ENCODE measurements around the gene HNRNPM.

The HNRNPM gene

GRCh38 chr19:8482696-8483095 is 37.9 kb downstream of the HNRNPM start:
- Mint-ChIP-seq H3K36me3 (ENCODE audit: low read depth) (peaks cover 83% of the 10 kb centered on the region), H3K27me3 (no peaks in the 10 kb centered on the region), H3K9me3 (no peaks in the 10 kb centered on the region), H3K4me1 (ENCODE audit: low read depth) (peaks cover 75% of the 10 kb centered on the region), H3K27ac (peak overlapping the region; percentile 54), H3K4me3 (no peak overlapping the region)

- Mint-ChIP-seq H3K4me3 (no peak overlapping the region), H3K4me1 (ENCODE audit: low read depth) (peaks cover 75% of the 10 kb centered on the region), H3K27me3 (no peaks in the 10 kb centered on the region), H3K36me3 (ENCODE audit: low read depth) (peaks cover 83% of the 10 kb centered on the region), H3K27ac (peak overlapping the region; percentile 54), H3K9me3 (no peaks in the 10 kb centered on the region)
Measured at GRCh38 chr19:8483165-8483564, 38.4 kb downstream of the HNRNPM start.

GRCh38 chr19:8484331-8484894 is 39.6 kb downstream of the HNRNPM start:
- Mint-ChIP-seq H3K27ac (no peak overlapping the region), H3K36me3 (ENCODE audit: low read depth) (peaks cover 80% of the 10 kb centered on the region), H3K9me3 (no peaks in the 10 kb centered on the region)

GRCh38 chr19:8485561-8486371 is 41.0 kb downstream of the HNRNPM start:
- H3K36me3 Mint-ChIP-seq (ENCODE audit: low read depth) = peaks cover 76% of the 10 kb centered on the region
- no peak overlapping the region for H3K4me3 Mint-ChIP-seq
- H3K27me3 Mint-ChIP-seq = no peaks in the 10 kb centered on the region
- H3K4me1 Mint-ChIP-seq (ENCODE audit: low read depth) = peaks cover 60% of the 10 kb centered on the region
- H3K9me3 Mint-ChIP-seq = no peaks in the 10 kb centered on the region
- H3K27ac Mint-ChIP-seq = peak overlapping the region; percentile 95

More at GRCh38 chr19:8484331-8484894, 39.6 kb downstream of the HNRNPM start:
- no peaks in the 10 kb centered on the region for H3K27me3 Mint-ChIP-seq
- peaks cover 68% of the 10 kb centered on the region for H3K4me1 Mint-ChIP-seq (ENCODE audit: low read depth)
- H3K4me3 Mint-ChIP-seq = no peak overlapping the region

GRCh38 chr19:8486661-8487136 is 41.9 kb downstream of the HNRNPM start:
- Mint-ChIP-seq H3K27ac (peak overlapping the region; percentile 95), H3K9me3 (no peaks in the 10 kb centered on the region), H3K4me1 (ENCODE audit: low read depth) (peaks cover 51% of the 10 kb centered on the region), H3K27me3 (no peaks in the 10 kb centered on the region), H3K4me3 (peak overlapping the region; percentile 33), H3K36me3 (ENCODE audit: low read depth) (peaks cover 67% of the 10 kb centered on the region)

GRCh38 chr19:8487137-8487851 is 42.5 kb downstream of the HNRNPM start:
- no peaks in the 10 kb centered on the region for H3K27me3 Mint-ChIP-seq
- H3K4me3 Mint-ChIP-seq = peak overlapping the region; percentile 33
- H3K27ac Mint-ChIP-seq = peak overlapping the region; percentile 95
- H3K9me3 Mint-ChIP-seq = no peaks in the 10 kb centered on the region
- peaks cover 63% of the 10 kb centered on the region for H3K36me3 Mint-ChIP-seq (ENCODE audit: low read depth)
- peaks cover 45% of the 10 kb centered on the region for H3K4me1 Mint-ChIP-seq (ENCODE audit: low read depth)

GRCh38 chr19:8488365-8488764 is 43.6 kb downstream of the HNRNPM start:
- peaks cover 37% of the 10 kb centered on the region for H3K4me1 Mint-ChIP-seq (ENCODE audit: low read depth)
- peaks cover 52% of the 10 kb centered on the region for H3K36me3 Mint-ChIP-seq (ENCODE audit: low read depth)
- H3K9me3 Mint-ChIP-seq = no peaks in the 10 kb centered on the region
- H3K27me3 Mint-ChIP-seq = no peaks in the 10 kb centered on the region
- H3K27ac Mint-ChIP-seq = peak overlapping the region; percentile 95
- no peak overlapping the region for H3K4me3 Mint-ChIP-seq

- peaks cover 40% of the 10 kb centered on the region for H3K36me3 Mint-ChIP-seq (ENCODE audit: low read depth)
- H3K9me3 Mint-ChIP-seq = no peaks in the 10 kb centered on the region
- H3K4me1 Mint-ChIP-seq (ENCODE audit: low read depth) = peaks cover 44% of the 10 kb centered on the region
- no peaks in the 10 kb centered on the region for H3K27me3 Mint-ChIP-seq
- H3K4me3 Mint-ChIP-seq = no peak overlapping the region
- H3K27ac Mint-ChIP-seq = no peak overlapping the region
Measured at GRCh38 chr19:8489561-8490394, 45.0 kb downstream of the HNRNPM start.

- Mint-ChIP-seq H3K36me3 (ENCODE audit: low read depth) (peaks cover 34% of the 10 kb centered on the region), H3K27ac (no peak overlapping the region), H3K27me3 (no peaks in the 10 kb centered on the region), H3K9me3 (no peaks in the 10 kb centered on the region), H3K4me3 (no peak overlapping the region), H3K4me1 (ENCODE audit: low read depth) (peaks cover 42% of the 10 kb centered on the region)
Measured at GRCh38 chr19:8490395-8490760, 45.6 kb downstream of the HNRNPM start.

GRCh38 chr19:8490873-8491272 is 46.1 kb downstream of the HNRNPM start:
- no peaks in the 10 kb centered on the region for H3K9me3 Mint-ChIP-seq
- peaks cover 31% of the 10 kb centered on the region for H3K36me3 Mint-ChIP-seq (ENCODE audit: low read depth)
- no peak overlapping the region for H3K27ac Mint-ChIP-seq
- H3K4me3 Mint-ChIP-seq = no peak overlapping the region
- no peaks in the 10 kb centered on the region for H3K27me3 Mint-ChIP-seq
- H3K4me1 Mint-ChIP-seq (ENCODE audit: low read depth) = peaks cover 44% of the 10 kb centered on the region

GRCh38 chr19:8491574-8491973 is 46.8 kb downstream of the HNRNPM start:
- Mint-ChIP-seq H3K4me3 (no peak overlapping the region), H3K9me3 (no peaks in the 10 kb centered on the region), H3K4me1 (ENCODE audit: low read depth) (peaks cover 38% of the 10 kb centered on the region), H3K27ac (no peak overlapping the region), H3K27me3 (no peaks in the 10 kb centered on the region), H3K36me3 (ENCODE audit: low read depth) (peaks cover 25% of the 10 kb centered on the region)

- H3K4me1 Mint-ChIP-seq (ENCODE audit: low read depth) = peaks cover 16% of the 10 kb centered on the region
- H3K27ac Mint-ChIP-seq = no peak overlapping the region
- H3K9me3 Mint-ChIP-seq = no peaks in the 10 kb centered on the region
- H3K27me3 Mint-ChIP-seq = no peaks in the 10 kb centered on the region
- H3K36me3 Mint-ChIP-seq (ENCODE audit: low read depth) = no peaks in the 10 kb centered on the region
- no peak overlapping the region for H3K4me3 Mint-ChIP-seq
Measured at GRCh38 chr19:8494158-8494557, 49.4 kb downstream of the HNRNPM start.

- Mint-ChIP-seq H3K4me1 (ENCODE audit: low read depth) (peaks cover 21% of the 10 kb centered on the region), H3K9me3 (no peaks in the 10 kb centered on the region), H3K27ac (no peak overlapping the region), H3K36me3 (ENCODE audit: low read depth) (no peaks in the 10 kb centered on the region), H3K27me3 (no peaks in the 10 kb centered on the region), H3K4me3 (no peak overlapping the region)
Measured at GRCh38 chr19:8498295-8498694, 53.5 kb downstream of the HNRNPM start.

- H3K27me3 Mint-ChIP-seq = no peaks in the 10 kb centered on the region
- H3K36me3 Mint-ChIP-seq (ENCODE audit: low read depth) = no peaks in the 10 kb centered on the region
- peaks cover 21% of the 10 kb centered on the region for H3K4me1 Mint-ChIP-seq (ENCODE audit: low read depth)
Measured at GRCh38 chr19:8499048-8499833, 54.5 kb downstream of the HNRNPM start.

More at GRCh38 chr19:8499048-8499833, 54.5 kb downstream of the HNRNPM start:
- no peak overlapping the region for H3K4me3 Mint-ChIP-seq
- H3K9me3 Mint-ChIP-seq = no peaks in the 10 kb centered on the region
- no peak overlapping the region for H3K27ac Mint-ChIP-seq
